Medulla oblongata (tissue), 1 donor: Measurements from ENCODE around the gene TAMALIN.

ENCODE experiments used
- DNase-seq: peaks from one replicate; pipeline ENCODE4 v3.0.0-alpha.2; 2015; ENCODE audit errors: extremely low spot score

Gene TAMALIN

DNA sequence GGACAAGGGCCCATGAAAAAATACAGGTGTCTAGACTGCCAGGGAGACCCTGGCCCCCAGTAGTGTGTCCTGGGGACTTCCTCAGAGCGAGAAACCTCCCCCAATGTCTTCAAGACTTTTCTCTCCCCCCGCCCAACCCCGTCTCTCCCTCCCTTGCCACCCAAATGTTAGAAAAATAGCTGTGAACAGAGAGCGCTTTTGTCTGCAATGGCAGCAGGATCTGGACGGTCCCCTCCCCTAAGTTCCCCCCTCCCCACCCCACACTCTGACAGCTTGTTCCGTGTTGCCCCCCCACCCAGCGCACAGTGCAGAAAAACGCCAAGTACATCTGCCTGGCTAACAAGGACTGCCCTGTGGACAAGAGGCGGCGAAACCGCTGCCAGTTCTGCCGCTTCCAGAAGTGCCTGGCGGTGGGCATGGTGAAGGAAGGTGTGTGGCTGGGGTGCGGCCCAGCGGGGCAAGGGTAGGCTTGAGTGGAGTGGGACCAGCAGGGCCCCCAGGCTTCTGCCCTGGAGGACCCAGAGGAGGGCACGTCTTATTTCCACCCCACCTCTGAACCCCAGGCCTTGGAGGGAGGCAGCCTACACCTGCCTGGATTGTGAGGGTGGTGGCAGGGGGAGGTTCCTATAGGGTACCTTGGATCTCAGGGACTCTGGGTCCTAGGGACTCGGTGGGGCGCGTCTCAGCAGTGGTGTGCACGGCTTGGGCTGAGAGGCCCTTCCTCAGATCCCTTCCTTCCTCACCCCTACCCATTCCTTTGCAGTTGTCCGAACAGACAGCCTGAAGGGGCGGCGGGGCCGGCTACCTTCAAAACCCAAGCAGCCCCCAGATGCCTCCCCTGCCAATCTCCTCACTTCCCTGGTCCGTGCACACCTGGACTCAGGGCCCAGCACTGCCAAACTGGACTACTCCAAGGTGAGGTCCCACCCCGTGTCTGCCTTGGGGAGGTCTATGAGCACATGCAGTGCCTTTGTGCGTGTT lies 49.3 kb downstream of the TAMALIN start:
- DNase-seq: peak; percentile 78

DNA sequence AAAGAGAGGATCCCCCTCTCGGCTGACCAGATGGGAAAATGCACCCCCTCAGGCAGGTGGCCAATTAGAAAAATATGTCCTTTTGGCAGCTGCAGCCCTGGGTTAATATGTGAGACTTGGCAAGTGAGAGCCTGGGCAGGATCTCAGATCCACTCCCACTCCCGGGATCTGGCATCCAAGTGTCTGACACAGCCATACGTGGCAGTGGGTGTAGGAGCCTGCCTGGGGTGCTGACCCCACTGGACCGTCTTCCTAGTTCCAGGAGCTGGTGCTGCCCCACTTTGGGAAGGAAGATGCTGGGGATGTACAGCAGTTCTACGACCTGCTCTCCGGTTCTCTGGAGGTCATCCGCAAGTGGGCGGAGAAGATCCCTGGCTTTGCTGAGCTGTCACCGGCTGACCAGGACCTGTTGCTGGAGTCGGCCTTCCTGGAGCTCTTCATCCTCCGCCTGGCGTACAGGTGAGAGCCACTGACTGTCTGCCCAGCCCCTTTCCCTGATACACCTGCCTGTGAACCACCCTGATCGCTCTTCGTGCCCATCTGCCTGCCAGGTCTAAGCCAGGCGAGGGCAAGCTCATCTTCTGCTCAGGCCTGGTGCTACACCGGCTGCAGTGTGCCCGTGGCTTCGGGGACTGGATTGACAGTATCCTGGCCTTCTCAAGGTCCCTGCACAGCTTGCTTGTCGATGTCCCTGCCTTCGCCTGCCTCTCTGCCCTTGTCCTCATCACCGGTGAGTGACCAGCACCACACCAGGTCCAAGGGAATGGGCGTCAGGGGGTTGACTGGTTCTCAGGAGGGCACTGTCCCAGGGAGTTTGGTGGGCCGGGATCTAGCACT lies 50.3 kb downstream of the TAMALIN start:
- no peak for DNase-seq

DNA sequence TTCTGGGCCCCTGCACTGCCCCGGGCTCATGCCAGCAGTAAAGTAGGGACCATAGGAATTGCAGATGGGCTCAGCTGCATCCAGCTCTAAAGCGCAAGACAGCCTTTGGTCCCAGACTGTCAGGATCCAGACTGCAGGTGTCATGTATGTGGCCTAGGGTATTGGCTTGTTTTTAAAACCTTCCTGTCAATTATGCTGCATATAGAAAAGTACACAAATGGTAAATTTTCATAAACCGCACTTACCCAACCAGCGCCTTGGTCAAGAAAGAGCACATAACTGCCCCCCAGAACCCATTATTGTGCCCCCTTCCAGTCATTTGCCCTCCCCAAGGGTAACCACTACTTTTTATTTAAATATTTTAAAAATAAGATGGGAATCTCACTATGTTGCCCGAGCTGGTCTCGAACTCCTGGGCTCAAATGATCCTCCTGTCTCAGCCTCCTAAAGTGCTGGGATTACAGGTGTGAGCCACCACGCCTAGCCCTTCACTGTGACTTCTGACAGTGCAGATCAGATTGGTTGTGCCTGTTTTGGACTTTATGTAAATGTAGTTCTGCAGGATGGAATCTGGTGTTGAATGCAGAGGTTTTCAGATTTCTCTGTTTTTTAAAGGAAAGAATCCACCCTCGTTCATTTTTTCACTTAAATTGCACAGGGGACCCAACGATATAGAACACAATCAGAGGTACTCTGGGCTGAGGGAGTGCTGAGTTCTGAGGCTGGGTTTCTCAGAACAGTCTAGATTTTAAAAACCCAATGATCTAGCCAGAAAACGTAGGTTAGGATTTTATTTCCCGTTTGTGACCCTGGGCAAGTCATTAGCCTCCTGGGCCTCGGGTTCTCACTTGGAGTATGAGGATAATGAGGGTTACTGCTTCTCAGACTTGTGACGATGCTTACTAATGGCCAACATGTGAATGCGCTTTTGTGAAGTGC lies 51.2 kb downstream of the TAMALIN start:
- DNase-seq: no peak

DNA sequence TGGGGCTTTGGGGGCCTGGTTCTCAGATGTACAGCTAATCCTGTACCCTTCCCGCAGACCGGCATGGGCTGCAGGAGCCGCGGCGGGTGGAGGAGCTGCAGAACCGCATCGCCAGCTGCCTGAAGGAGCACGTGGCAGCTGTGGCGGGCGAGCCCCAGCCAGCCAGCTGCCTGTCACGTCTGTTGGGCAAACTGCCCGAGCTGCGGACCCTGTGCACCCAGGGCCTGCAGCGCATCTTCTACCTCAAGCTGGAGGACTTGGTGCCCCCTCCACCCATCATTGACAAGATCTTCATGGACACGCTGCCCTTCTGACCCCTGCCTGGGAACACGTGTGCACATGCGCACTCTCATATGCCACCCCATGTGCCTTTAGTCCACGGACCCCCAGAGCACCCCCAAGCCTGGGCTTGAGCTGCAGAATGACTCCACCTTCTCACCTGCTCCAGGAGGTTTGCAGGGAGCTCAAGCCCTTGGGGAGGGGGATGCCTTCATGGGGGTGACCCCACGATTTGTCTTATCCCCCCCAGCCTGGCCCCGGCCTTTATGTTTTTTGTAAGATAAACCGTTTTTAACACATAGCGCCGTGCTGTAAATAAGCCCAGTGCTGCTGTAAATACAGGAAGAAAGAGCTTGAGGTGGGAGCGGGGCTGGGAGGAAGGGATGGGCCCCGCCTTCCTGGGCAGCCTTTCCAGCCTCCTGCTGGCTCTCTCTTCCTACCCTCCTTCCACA lies 52.0 kb downstream of the TAMALIN start:
- DNase-seq: no peak

DNA sequence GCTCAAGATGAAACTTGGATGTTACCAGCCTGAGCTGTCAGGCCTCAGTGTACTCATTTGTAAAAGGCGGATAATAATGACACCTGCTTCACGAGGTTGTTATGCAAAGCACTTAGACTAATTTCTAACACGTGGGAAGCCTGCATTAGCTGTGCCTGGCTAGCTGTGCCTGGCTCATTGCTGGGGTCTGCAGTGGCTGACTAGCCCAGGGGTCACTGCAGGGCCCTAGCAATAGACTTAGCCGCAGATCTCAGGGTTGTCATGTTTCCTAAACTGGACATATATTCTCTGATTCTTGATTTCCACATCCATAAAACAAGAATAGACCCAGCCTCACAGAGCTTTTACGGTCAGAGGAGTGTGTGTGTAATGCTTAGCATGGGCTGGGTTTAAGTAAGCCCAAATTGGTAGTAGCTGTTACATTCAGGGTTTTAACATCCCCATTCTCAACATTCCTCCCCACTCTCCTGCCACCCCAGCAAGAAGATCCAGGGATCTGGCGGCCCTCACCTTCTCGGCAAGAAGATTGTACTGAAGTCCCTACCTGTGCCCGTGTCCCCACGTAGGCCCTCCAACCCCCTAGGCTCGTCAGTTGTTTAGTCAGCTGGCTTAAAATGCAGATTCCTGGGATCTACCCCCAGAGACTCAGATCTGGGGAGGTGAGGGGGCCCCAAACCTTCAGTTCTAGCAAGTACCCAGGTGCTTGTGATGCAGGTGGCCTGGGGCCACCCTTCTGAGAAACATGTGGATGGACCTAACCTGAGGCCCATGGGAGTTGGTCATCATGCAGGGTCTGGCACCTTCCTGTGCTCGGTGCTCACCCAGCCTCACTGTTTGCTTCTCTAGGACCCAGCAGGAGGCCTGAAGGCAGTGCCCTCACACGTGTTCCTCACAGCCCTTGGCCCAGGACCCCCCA lies 53.1 kb downstream of the TAMALIN start:
- no peak for DNase-seq

DNA sequence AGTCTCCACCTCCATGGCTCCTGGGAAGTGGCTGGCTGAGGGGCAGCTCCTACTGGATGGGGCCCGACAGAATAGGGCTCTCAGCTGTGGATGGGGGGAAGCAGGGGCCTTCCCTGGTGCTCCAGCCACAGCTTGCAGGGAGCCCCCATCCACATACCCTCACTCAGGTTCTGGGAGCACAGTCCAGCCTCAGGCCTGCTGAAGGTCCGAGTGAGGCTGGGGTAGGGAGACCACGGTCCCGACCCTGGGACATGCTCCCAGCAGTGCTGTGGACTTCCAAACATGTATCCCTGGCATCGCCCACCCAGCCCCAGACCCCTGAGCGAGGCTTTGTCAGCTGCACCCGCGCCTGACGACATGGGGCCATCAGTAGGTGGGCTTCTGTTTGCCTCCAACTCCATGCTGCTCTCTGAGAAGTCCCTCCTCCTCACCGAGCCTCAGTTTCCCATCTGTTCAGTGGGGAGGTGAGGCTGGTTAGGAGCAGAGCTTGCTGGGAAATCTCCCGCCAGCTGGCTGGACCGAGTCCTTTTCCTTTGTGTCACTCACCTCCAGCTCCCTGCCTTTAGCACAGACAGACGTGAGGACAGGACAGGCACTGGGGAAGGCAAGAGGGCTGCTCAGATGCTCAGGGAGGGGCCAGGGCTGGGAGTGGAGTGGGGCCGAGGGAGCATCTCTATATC lies 53.9 kb downstream of the TAMALIN start:
- DNase-seq: no peak

DNA sequence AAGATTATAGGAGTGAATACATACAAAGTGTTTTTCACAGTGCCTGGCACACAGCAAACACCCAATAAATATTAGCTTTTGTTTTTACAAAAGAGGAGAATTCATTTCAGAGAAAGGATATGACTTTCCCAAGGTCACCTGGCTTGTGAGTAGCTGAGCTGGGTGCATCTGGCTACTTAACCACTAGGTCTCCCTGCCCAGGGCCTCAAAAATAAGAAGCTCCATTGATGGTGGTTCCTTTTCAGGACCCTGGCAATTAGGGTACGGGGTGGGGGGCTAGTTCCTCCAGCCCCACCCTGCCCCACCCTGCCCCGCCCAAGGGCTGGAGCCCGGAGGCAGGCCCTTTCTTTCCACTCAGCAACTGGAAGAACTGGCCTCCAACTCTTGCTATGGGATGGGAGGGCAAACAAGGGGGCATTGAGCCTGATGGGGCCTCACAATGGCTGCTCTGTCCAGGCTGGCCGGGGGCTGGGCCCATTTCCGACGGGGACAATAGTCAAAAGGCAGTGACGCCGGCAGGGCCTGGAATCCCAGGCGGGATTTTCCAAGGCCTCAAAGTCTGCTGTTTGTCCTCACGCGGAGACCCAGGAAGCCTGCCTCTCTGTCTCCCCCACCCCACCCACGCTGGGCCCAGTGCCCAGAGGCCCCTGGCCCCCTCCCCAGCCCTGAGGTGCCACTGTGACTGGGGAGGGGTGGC lies 54.9 kb downstream of the TAMALIN start:
- peak; percentile 94 for DNase-seq

DNA sequence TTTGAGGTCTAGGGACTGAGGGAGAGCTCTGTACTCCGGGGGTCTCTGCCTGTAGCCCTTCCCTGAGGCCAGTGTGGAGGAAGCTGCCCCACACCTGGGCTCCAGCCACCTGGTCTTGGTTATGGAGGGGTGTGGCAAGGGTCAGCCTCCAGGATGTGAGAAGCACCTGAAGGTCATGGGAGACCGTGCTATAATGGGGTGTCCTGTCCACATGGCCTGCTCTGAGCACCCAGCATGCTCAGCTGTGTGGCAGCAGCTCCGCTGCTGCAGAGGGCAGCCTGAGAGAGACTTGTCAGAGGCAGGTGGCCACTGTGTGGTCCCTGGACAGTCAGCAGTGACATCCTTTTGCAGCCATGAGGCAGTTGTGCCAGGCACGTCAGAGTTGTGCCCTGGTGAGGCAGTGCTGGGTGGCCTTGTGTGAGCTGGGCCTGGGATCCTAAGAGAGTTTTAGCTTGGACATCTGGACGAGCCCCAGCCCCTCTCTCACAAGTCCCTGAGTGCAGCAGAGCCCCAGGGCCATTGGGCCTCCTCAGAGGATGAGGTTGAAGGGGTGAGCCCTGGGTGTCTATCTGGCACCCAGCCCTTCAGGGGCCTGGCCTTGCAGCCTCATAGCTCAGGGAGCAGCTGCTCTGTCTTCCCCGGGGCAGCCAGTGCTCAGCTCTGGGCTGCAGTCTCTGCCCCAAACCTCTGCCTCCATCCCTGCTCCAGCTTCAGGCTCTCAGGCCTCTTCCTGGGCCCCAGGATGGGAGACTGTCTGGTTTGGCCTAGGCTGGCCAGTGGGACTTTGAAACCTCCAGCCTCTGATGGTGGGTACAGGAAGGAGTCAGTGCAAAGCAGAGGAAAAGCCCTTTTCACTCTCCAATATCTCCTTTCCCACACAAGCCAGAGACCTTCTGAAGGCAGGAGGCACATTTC lies 55.7 kb downstream of the TAMALIN start:
- no peak for DNase-seq

DNA sequence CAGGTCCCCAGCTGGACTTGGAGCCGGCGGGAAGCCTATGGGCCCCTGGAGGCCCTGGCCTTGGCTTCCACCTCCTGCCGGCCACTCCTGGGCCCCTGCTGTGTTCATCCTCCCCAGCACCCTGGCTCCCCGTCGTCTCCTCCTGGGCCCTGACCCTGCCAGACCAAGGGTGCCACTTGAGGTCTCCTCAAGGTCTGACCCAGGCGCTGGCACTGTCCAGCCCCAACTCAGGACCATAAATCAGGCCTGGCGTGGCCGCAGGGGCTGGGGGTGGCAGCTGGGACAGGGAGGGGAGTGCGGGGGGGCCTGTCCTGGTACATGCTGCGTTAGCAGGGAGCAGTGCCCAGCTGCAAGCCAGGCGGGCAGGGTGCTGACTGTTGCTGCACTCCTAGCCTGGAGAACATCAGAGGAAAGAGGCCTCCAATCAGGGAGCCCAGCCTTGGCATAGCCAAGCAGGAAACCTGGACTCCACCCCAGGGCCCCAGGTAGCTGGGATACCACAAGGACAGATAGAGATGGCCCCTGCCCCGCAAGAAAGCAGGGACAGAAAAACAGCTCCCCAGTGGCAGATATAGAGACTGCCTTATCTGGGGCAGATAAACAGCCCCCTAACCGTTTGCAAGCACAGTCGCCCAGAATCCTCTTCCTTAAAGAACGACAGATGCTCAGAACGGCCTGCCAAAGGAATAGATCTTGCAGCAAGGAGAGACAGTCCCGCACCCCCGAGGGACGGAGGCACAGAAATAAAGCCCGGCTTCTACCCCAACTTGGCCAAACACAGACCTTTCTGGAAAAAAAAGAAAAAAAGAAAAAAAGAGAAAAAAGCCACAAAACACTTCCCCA lies 56.6 kb downstream of the TAMALIN start:
- DNase-seq: no peak

DNA sequence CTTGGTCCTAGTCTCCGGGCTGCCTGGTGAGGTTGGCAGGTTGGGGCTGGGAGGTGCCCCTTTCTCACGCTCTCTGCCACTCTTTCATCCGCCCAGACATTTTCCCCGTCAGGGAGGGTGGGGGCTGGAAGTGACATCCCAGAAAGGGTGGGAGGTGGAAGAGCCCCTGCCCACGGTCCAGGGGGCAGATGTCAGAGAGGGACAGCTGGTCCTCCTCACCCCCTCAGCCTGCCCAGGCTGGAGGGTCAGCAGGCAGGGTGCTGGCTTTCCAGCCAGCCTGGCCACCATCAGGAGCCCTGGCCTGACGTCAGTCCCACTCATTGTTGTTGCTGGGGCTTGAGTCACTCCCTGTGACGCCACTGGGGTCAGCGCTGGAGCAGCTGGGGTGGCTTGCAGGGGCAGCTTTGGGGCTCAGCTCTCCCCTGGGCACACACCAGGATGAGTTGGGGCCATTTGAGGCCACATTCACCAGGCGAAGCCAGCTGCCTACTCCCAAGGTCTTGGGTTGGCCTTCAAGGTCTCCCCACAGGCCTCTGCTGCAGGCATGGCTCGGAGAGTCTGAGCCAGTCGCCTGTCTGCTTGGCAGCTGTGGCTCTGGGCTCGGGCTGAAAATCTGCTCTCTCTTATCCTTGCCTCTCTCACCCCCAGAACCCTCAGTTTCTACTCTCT lies 57.4 kb downstream of the TAMALIN start:
- DNase-seq: no peak
